GM12878 (cell line): Measurements from ENCODE around the gene C20orf144. TPM values are rescaled to one million over a fixed set of nuclear protein-coding genes. Genes with fewer than 3 reads are reported as not detected.

Experiments used
- ATAC-seq: fragments of 200-7000 bp; cut with Tn5 transposase; 3 replicates; pipeline ENCODE4 v1.9.1; 2020; ENCODE audit warnings: mild to moderate bottlenecking, moderate library complexity
- BruUV-seq: library from RNA; stranded (reverse); fragments of 400-500 nt; replicated peaks from 2 replicates; lab custom pipeline; 2021; lab: Mats Ljungman, UMichigan
- CTCF ChIA-PET: fragments of 300-600 bp; sonication (Branson Sonifier 250); formaldehyde crosslinking; extraction: SDS; loops from one replicate; lab custom pipeline; 2021; ENCODE audit warnings: inconsistent platforms; lab: Yijun Ruan, JAX
- POLR2A ChIA-PET: fragments of 350-600 bp; formaldehyde crosslinking; extraction: SDS; loops from one replicate; lab custom pipeline; 2021; ENCODE audit warnings: inconsistent platforms; lab: Charles Lee
- RAD21 ChIA-PET: fragments of 300-600 bp; sonication (Branson Sonifier 250); formaldehyde crosslinking; loops from one replicate; lab custom pipeline; 2023; ENCODE audit warnings: antibody characterized with exemption; ENCODE audit not compliant: unreplicated experiment; lab: Charles Lee
- SMC1A ChIA-PET: fragments of 300-600 bp; sonication (Branson Sonifier 250); formaldehyde crosslinking; loops from one replicate; lab custom pipeline; 2023; ENCODE audit not compliant: unreplicated experiment, uncharacterized antibody; lab: Charles Lee
- DNase-seq: peaks from one replicate; pipeline ENCODE4 v3.0.0-alpha.2; 2011; ENCODE audit warnings: low read depth, low spot score
- FAIRE-seq: peaks from 3 replicates; lab custom pipeline; 2011; peaks lifted over from hg19 to GRCh38; lab: Jason Lieb, UNC
- H2AFZ ChIP-seq: 2 replicates; pipeline ENCODE4 v1.6.0; 2011; ENCODE audit warnings: low read depth, low read length, control low read depth; ENCODE audit not compliant: control insufficient read depth
- H3K27ac ChIP-seq: 2 replicates; pipeline ENCODE4 v1.5.1; 2011; ENCODE audit warnings: control low read depth; ENCODE audit not compliant: control insufficient read depth, insufficient read depth
- H3K27me3 ChIP-seq, 2 experiments: replicated peaks in 1 of 2; 2 replicates each; pipeline versions ENCODE4 v1.6.0 to v1.6.1; 2011; ENCODE audit warnings: low read length in 1 of 2; ENCODE audit not compliant: control insufficient read depth in 2 of 2, insufficient read depth in 2 of 2
- H3K36me3 ChIP-seq, 2 experiments: 2 replicates each; pipeline ENCODE4 v1.5.1; 2011; ENCODE audit warnings: low read length in 1 of 2; ENCODE audit not compliant: control insufficient read depth in 2 of 2, insufficient read depth in 2 of 2
- H3K4me1 ChIP-seq: 2 replicates; pipeline ENCODE4 v1.6.1; 2011; ENCODE audit warnings: mild to moderate bottlenecking, low read length, moderate library complexity, mixed read lengths; ENCODE audit not compliant: control insufficient read depth, insufficient read depth
- H3K4me2 ChIP-seq: 2 replicates; pipeline ENCODE4 v1.6.0; 2011; ENCODE audit warnings: control low read depth; ENCODE audit not compliant: control insufficient read depth, insufficient read depth
- H3K4me3 ChIP-seq: fragments of 200-600 bp; sonication (generic); 2 replicates; pipeline ENCODE4 v1.5.1; 2016
- H3K79me2 ChIP-seq: 2 replicates; pipeline ENCODE4 v1.6.0; 2011; ENCODE audit warnings: low read length; ENCODE audit not compliant: control insufficient read depth, insufficient read depth
- H3K9ac ChIP-seq: 2 replicates; pipeline ENCODE4 v1.8.0; 2011; ENCODE audit warnings: low read length, control low read depth, mixed read lengths; ENCODE audit not compliant: control insufficient read depth, insufficient read depth
- H3K9me3 ChIP-seq: replicated peaks from 3 replicates; pipeline ENCODE4 v1.5.1; 2011; ENCODE audit warnings: mild to moderate bottlenecking, low read length; ENCODE audit not compliant: control insufficient read depth, insufficient read depth
- H4K20me1 ChIP-seq: 2 replicates; pipeline ENCODE4 v1.6.0; 2011; ENCODE audit not compliant: control insufficient read depth, insufficient read depth
- BMI1 ChIP-seq: fragments of 450-650 bp; IDR thresholded peaks from 2 replicates; pipeline ENCODE4 v1.6.1; 2016; ENCODE audit warnings: mild to moderate bottlenecking, moderate library complexity, borderline replicate concordance
- CBX5 ChIP-seq: sonication (generic); IDR thresholded peaks from 2 replicates; pipeline ENCODE4 v1.6.1; 2016; ENCODE audit warnings: low read depth, moderate library complexity, mild to moderate bottlenecking, inconsistent platforms
- GATAD2B ChIP-seq: fragments of 450-650 bp; conservative IDR thresholded peaks from 2 replicates; pipeline ENCODE4 v1.6.1; 2017; ENCODE audit warnings: low read depth, mild to moderate bottlenecking, moderate library complexity
- SMAD1 ChIP-seq: fragments of 450-650 bp; IDR thresholded peaks from 2 replicates; pipeline ENCODE4 v1.6.1; 2018; ENCODE audit warnings: mild to moderate bottlenecking, low read depth; ENCODE audit not compliant: partially characterized antibody
- ZNF384 ChIP-seq: IDR thresholded peaks from 2 replicates; pipeline ENCODE4 v1.6.1; 2012; ENCODE audit warnings: low read depth, mild to moderate bottlenecking, low read length, improper control_type of control experiment, borderline replicate concordance
- WGBS: methylation state at CpG from one replicate; pipeline ENCODE4 v1.1.6; 2016; ENCODE audit warnings: low lambda C conversion rate; ENCODE audit not compliant: insufficient replicate concordance, insufficient coverage; ENCODE audit errors: missing lambda C conversion rate; 5-methylcytosine and 5-hydroxymethylcytosine counted together
- in situ Hi-C: fragments of 300-500 bp; cut with MboI; formaldehyde crosslinking; loops from 9 replicates; pipeline ENCODE4 v1.14.3; 2018; ENCODE audit warnings: mixed read lengths
- intact Hi-C: fragments of 100-400 bp; cut with micrococcal nuclease; formaldehyde crosslinking; loops from one replicate; pipeline ENCODE4 v1.14.2; 2022; ENCODE audit not compliant: unreplicated experiment
- polyA plus RNA-seq, 11 experiments: library from polyadenylated mRNA; depleted of rRNA in 4 of 11; unstranded in 6 of 11; stranded (reverse) in 5 of 11; fragments of >200 nt; fragmentation: Nextera tagmentation in 4 of 11; fragmentation: Illumina TruSeq in 1 of 11; extraction: Ambion mirVana in 4 of 11; extraction: Trizol in 1 of 11; gene quantifications; 1 replicate in 1 of 11; 2 replicates in 10 of 11; pipeline versions ENCODE4 v1.2.1 to v1.2.3, GENCODE V29; 2011 to 2016; ENCODE audit warnings: inconsistent platforms in 2 of 11, missing spikeins in 2 of 11, low read depth in 1 of 11
- total RNA-seq, 4 experiments: library from RNA; depleted of rRNA in 3 of 4; stranded (reverse); fragments of >200 nt in 3 of 4; fragmentation: Illumina TruSeq in 1 of 4; extraction: Trizol in 1 of 4; gene quantifications; 2 replicates each; pipeline versions ENCODE4 v1.2.1 to v1.2.3, GENCODE V29; 2013 to 2021

Gene C20orf144
- total and polyA plus RNA-seq, 10 of the 15 experiments (the other 5 are each of a cell fraction or from before 2014, with no cell fraction given), result 0.04 to 0.62 (median 0.23) TPM; not detected in 2

- H3K27me3 ChIP-seq, result no peaks in the 10 kb centered on the region
- DNase-seq (no peak), ATAC-seq (no peak), FAIRE-seq (no peak)
- no peaks in the 10 kb centered on the region for H3K9me3 ChIP-seq
- no peak overlapping the region for H2AFZ ChIP-seq
- H3K27ac ChIP-seq, result no peak overlapping the region
- ChIA-PET RAD21 (no interaction called here), POLR2A (interaction anchor here (0.6 to 1.2 kb wide), 4 partner anchors 14 to 76 kb away, joined by 3 to 5 read pairs (median 3); no protein-coding TSS in a partner anchor), CTCF (interaction anchor here (1.1 to 1.2 kb wide), 2 partner anchors 48 to 214 kb away, joined by 3 read pairs; partner anchors contain the start of gene PXMP4), SMC1A (interaction anchor here (0.6 kb wide), 1 partner anchor 39 kb away, joined by 3 read pairs; no protein-coding TSS in a partner anchor)
- intact Hi-C loops, result no loop called here
- no peak overlapping the region for H3K4me3 ChIP-seq
- H4K20me1 ChIP-seq, result peaks cover 4% of the 10 kb centered on the region; the same call in 1 of the 2 replicates
- peaks cover 17% of the 10 kb centered on the region for H3K4me1 ChIP-seq
- WGBS, result 83% methylated on average over 8 of the region's 8 CpGs
- H3K36me3 ChIP-seq, result no peaks in the 10 kb centered on the region
- no peak overlapping the region for H3K4me2 ChIP-seq
- in situ Hi-C loops, result no loop called here
- TSS peak; percentile 58 for BruUV-seq
- H3K79me2 ChIP-seq, result peaks cover 2% of the 10 kb centered on the region
- TF ChIP-seq GATAD2B (no peak), CBX5 (no peak), SMAD1 (no peak), BMI1 (no peak), ZNF384 (no peak)
- no peak overlapping the region for H3K9ac ChIP-seq
Measured at GRCh38 chr20:33671573-33672288, 9.6 kb downstream of the C20orf144 start.
